Parathyroid adenoma (tissue), 2 donors: ENCODE measurements around the gene HDDC2.
A peak's percentile ranks its signal among the peaks of the same experiment; 100 is the strongest.

Source experiments
- H2AFZ ChIP-seq: fragments of 300-600 bp; sonication (generic); one replicate; pipeline ENCODE4 v1.7.0; 2017; ENCODE audit warnings: antibody characterized with exemption, mild to moderate bottlenecking
- H3K27ac ChIP-seq: fragments of 300-600 bp; sonication (generic); one replicate; pipeline ENCODE4 v1.7.0; 2017
- H3K27me3 ChIP-seq: fragments of 300-600 bp; sonication (generic); one replicate; pipeline ENCODE4 v1.7.0; 2017; ENCODE audit warnings: low read length; ENCODE audit not compliant: control insufficient read depth, insufficient read depth
- H3K36me3 ChIP-seq: fragments of 300-600 bp; sonication (generic); one replicate; pipeline ENCODE4 v1.7.0; 2017; ENCODE audit warnings: low read length; ENCODE audit not compliant: control insufficient read depth, insufficient read depth
- H3K4me1 ChIP-seq: fragments of 300-600 bp; sonication (generic); one replicate; pipeline ENCODE4 v1.7.0; 2017; ENCODE audit warnings: control low read depth
- H3K4me2 ChIP-seq: fragments of 300-600 bp; sonication (generic); one replicate; pipeline ENCODE4 v1.7.0; 2017; ENCODE audit warnings: low read length
- H3K4me3 ChIP-seq: fragments of 300-600 bp; sonication (generic); one replicate; pipeline ENCODE4 v1.7.0; 2017; ENCODE audit warnings: low read depth, low read length
- H3K79me2 ChIP-seq: fragments of 300-600 bp; sonication (generic); one replicate; pipeline ENCODE4 v1.7.0; 2017; ENCODE audit warnings: control low read depth
- H3K9ac ChIP-seq: fragments of 300-600 bp; sonication (generic); one replicate; pipeline ENCODE4 v1.7.0; 2017; ENCODE audit warnings: mild to moderate bottlenecking
- H3K9me3 ChIP-seq: fragments of 300-600 bp; sonication (generic); one replicate; pipeline ENCODE4 v1.7.0; 2017; ENCODE audit warnings: low read length; ENCODE audit not compliant: control insufficient read depth
- TF ChIP-seq, protein P1 (sequence below): fragments of 300-600 bp; sonication (generic); IDR thresholded peaks from one replicate; pipeline ENCODE4 v1.7.0; 2017; ENCODE audit warnings: antibody characterized with exemption, mild to moderate bottlenecking
- donor health status: primary hyperparathyroidism.

The HDDC2 gene

DNA sequence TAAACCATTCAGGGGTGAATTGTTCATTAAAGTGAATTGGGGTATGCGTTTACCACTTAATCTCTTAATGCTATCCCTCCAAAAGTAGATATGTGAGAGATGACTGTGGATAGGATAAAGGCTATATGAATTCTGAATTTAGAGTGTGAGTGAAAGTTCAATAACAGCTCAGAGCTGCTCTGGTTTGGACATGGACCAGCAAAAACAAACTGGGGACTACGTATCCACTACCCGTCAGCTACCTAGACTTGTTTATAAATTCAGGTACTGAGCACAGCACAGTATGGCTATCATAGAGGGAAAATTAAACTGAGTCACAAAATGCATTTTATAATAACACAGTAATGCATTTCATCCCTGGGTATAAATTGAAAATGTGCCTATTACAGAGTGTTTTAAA is 44.4 kb downstream of the HDDC2 start:
- no peak overlapping the region for H2AFZ ChIP-seq
- H3K4me3 ChIP-seq, result no peak overlapping the region
- no peak overlapping the region for H3K27ac ChIP-seq
- H3K4me2 ChIP-seq, result no peak overlapping the region
- no peaks in the 10 kb centered on the region for H3K4me1 ChIP-seq
- H3K9ac ChIP-seq, result no peak overlapping the region
- H3K36me3 ChIP-seq, result no peaks in the 10 kb centered on the region
- TF ChIP-seq, protein P1, sequence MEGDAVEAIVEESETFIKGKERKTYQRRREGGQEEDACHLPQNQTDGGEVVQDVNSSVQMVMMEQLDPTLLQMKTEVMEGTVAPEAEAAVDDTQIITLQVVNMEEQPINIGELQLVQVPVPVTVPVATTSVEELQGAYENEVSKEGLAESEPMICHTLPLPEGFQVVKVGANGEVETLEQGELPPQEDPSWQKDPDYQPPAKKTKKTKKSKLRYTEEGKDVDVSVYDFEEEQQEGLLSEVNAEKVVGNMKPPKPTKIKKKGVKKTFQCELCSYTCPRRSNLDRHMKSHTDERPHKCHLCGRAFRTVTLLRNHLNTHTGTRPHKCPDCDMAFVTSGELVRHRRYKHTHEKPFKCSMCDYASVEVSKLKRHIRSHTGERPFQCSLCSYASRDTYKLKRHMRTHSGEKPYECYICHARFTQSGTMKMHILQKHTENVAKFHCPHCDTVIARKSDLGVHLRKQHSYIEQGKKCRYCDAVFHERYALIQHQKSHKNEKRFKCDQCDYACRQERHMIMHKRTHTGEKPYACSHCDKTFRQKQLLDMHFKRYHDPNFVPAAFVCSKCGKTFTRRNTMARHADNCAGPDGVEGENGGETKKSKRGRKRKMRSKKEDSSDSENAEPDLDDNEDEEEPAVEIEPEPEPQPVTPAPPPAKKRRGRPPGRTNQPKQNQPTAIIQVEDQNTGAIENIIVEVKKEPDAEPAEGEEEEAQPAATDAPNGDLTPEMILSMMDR, result no peak
- no peaks in the 10 kb centered on the region for H3K9me3 ChIP-seq
- no peaks in the 10 kb centered on the region for H3K79me2 ChIP-seq
- H3K27me3 ChIP-seq, result no peaks in the 10 kb centered on the region

DNA sequence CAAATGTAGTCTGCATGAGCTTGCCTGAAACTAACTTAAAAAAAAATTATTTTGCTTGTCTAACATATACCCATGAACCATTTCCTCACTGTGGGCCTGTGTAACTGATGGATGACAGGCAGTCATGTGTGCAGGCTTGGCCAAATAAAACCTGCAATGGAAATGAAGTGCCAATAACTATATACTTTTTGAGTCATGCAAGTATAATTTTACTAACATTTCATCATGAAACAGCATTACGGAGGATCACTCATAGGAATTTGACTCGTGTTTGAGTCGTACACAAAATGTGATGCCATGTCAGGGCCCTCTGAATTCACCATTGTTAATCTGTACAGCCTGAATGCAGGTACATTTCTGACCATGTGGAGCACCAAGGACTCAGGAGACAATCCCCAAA is 46.6 kb downstream of the HDDC2 start:
- Histone ChIP-seq H3K4me1 (no peaks in the 10 kb centered on the region), H3K79me2 (no peaks in the 10 kb centered on the region), H3K27me3 (no peaks in the 10 kb centered on the region), H3K36me3 (no peaks in the 10 kb centered on the region), H3K4me3 (no peak overlapping the region), H3K4me2 (no peak overlapping the region), H3K9me3 (no peaks in the 10 kb centered on the region), H2AFZ (no peak overlapping the region), H3K9ac (no peak overlapping the region), H3K27ac (no peak overlapping the region)
- TF ChIP-seq, protein P1, result no peak

GRCh38 chr6:125254321-125254720 is 47.4 kb downstream of the HDDC2 start:
- Histone ChIP-seq H3K4me3 (peak overlapping the region; percentile 23), H3K79me2 (no peaks in the 10 kb centered on the region), H3K4me1 (no peaks in the 10 kb centered on the region), H3K36me3 (no peaks in the 10 kb centered on the region), H3K27ac (no peak overlapping the region), H3K9ac (no peak overlapping the region), H3K4me2 (peak overlapping the region; percentile 45), H2AFZ (no peak overlapping the region), H3K9me3 (no peaks in the 10 kb centered on the region), H3K27me3 (no peaks in the 10 kb centered on the region)
- TF ChIP-seq, protein P1, result no peak

- TF ChIP-seq, protein P1, result no peak
- Histone ChIP-seq H3K27ac (no peak overlapping the region), H3K9me3 (no peaks in the 10 kb centered on the region), H3K9ac (no peak overlapping the region), H3K4me2 (peak overlapping the region; percentile 45), H3K36me3 (no peaks in the 10 kb centered on the region), H3K4me1 (no peaks in the 10 kb centered on the region), H3K4me3 (peak overlapping the region; percentile 23), H3K79me2 (no peaks in the 10 kb centered on the region), H3K27me3 (no peaks in the 10 kb centered on the region), H2AFZ (no peak overlapping the region)
Observed at GRCh38 chr6:125253881-125254280, 47.9 kb downstream of the HDDC2 start.

GRCh38 chr6:125252891-125253290 is 48.9 kb downstream of the HDDC2 start:
- H3K36me3 ChIP-seq, result no peaks in the 10 kb centered on the region
- no peaks in the 10 kb centered on the region for H3K4me1 ChIP-seq
- no peak overlapping the region for H3K4me2 ChIP-seq
- no peak overlapping the region for H2AFZ ChIP-seq
- no peaks in the 10 kb centered on the region for H3K27me3 ChIP-seq
- no peak overlapping the region for H3K9ac ChIP-seq
- TF ChIP-seq, protein P1, result no peak
- no peaks in the 10 kb centered on the region for H3K9me3 ChIP-seq
- H3K4me3 ChIP-seq, result no peak overlapping the region
- no peaks in the 10 kb centered on the region for H3K79me2 ChIP-seq
- no peak overlapping the region for H3K27ac ChIP-seq
